GM12865 (cell line): ENCODE results near the gene MAN1A1.

Source experiments
- DNase-seq: peaks from one replicate; pipeline ENCODE4 v3.0.0; 2010; ENCODE audit warnings: low read depth
- H3K4me3 ChIP-seq: 2 replicates; pipeline ENCODE4 v1.5.1; 2011; ENCODE audit warnings: mild to moderate bottlenecking, low read depth, low read length, control low read depth
- TF ChIP-seq, protein P1 (sequence below): IDR thresholded peaks from 2 replicates; pipeline ENCODE4 v1.5.1; 2011; ENCODE audit warnings: low read length, control low read depth, low read depth, inconsistent platforms; ENCODE audit not compliant: insufficient read depth; ENCODE audit errors: missing control alignments

MAN1A1 gene

GRCh38 chr6:119152187-119152586 is 197.4 kb downstream of the MAN1A1 start:
- TF ChIP-seq, protein P1, sequence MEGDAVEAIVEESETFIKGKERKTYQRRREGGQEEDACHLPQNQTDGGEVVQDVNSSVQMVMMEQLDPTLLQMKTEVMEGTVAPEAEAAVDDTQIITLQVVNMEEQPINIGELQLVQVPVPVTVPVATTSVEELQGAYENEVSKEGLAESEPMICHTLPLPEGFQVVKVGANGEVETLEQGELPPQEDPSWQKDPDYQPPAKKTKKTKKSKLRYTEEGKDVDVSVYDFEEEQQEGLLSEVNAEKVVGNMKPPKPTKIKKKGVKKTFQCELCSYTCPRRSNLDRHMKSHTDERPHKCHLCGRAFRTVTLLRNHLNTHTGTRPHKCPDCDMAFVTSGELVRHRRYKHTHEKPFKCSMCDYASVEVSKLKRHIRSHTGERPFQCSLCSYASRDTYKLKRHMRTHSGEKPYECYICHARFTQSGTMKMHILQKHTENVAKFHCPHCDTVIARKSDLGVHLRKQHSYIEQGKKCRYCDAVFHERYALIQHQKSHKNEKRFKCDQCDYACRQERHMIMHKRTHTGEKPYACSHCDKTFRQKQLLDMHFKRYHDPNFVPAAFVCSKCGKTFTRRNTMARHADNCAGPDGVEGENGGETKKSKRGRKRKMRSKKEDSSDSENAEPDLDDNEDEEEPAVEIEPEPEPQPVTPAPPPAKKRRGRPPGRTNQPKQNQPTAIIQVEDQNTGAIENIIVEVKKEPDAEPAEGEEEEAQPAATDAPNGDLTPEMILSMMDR, result no peak
- DNase-seq, result no peak
- no peak overlapping the region for H3K4me3 ChIP-seq

DNA sequence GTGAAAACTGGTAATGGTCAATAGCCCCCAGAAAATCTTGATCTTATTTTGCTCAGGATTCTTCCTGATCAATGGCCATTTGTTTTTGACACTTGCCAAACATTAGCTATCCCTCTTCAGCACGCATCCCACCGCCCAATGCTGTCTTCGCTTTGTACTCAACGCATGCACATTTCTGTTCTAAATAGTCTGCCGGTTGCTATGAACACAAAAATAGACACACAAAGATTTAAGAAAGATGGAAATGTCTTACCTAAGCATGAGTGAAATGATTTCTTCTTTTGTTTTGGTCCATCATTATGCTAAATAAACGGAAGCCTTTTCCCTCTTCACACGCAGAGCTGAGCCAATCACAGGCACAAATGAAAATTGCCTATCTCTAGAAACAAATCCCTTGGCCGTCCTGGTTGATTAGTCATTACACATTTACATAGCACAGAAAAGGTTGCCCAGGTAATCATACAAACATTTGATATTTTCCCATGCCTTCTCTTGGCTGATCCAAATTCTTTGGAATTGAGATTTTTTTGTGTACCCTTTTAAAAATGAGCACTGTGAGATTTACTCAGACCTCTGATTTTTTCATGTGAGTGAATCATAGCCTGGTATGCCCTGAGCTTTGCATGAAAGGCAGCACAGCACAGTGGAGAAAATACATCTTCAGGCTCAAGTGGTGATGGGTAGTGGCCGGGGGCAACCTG is 200.6 kb downstream of the MAN1A1 start:
- DNase-seq, result no peak
- TF ChIP-seq, protein P1, result no peak
- H3K4me3 ChIP-seq, result no peak overlapping the region

GRCh38 chr6:119148098-119148824 is 201.3 kb downstream of the MAN1A1 start:
- DNase-seq, result peak; percentile 60
- H3K4me3 ChIP-seq, result no peak overlapping the region

GRCh38 chr6:119147101-119148053 is 202.2 kb downstream of the MAN1A1 start:
- DNase-seq, result peak; percentile 90
- TF ChIP-seq, protein P1, result no peak
- H3K4me3 ChIP-seq, result no peak overlapping the region

More at GRCh38 chr6:119148098-119148824, 201.3 kb downstream of the MAN1A1 start:
- TF ChIP-seq, protein P1, result peak; percentile 51

DNA sequence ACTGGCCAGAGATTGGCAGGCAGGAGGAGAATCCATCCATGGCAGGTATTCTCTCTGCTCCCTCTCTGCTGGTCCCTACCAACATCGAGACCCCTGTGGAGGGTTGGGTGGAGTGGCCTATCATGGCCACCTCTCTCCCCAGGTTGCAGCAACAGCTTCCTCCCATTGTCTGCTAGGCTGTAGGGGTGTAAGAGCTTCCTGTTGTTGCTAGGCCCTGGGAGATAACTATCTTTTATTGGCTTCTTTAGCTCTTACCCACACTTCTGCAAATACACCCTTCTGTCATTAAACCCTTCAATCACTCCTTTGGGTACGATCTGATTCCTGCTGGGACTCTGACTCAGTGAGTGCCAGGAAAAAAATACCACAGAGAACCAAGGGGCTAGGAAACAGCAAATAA is 204.4 kb downstream of the MAN1A1 start:
- DNase-seq, result no peak
- TF ChIP-seq, protein P1, result no peak

DNA sequence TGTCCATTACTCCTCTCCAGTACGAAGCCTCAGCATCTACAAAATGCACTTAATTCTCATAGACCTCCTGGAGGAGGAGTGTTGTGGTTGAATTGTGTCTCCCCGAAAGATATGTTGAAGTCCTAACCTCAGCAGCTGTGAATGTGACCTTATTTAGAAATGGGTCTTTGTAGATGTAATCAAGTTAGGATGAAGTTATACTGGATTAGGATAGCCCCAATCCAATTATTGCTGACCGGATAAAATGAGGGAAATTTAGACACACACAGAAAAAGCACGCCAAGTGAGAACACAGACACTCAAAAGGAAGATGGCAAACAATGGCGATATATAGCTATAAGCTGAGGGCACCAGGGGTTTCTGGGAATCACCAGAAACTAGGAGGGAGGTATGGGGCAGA is 206.9 kb downstream of the MAN1A1 start:
- TF ChIP-seq, protein P1, result no peak
- no peak overlapping the region for H3K4me3 ChIP-seq
- DNase-seq, result no peak

More for the DNA sequence above, 204.4 kb downstream of the MAN1A1 start:
- no peak overlapping the region for H3K4me3 ChIP-seq
